Spinal cord (tissue), 10 donors: Measurements from ENCODE around the gene BECN2. TPM values are rescaled to one million over a fixed set of nuclear protein-coding genes. Genes with fewer than 3 reads are reported as not detected.

Experiments used
- DNase-seq, 6 donors: peaks; one replicate each; pipeline versions ENCODE4 v3.0.0 to v3.0.0-alpha.2; 2013 to 2015; ENCODE audit warnings: low spot score in 6 of 6, low read depth in 4 of 6
- H3K27ac ChIP-seq: one replicate; pipeline ENCODE4 v1.5.1; 2013; ENCODE audit warnings: low read depth, low read length, control low read depth
- H3K27me3 ChIP-seq: one replicate; pipeline ENCODE4 v1.6.1; 2013; ENCODE audit warnings: low read length; ENCODE audit not compliant: control insufficient read depth, insufficient read depth
- H3K36me3 ChIP-seq: one replicate; pipeline ENCODE4 v1.6.1; 2013; ENCODE audit warnings: low read length; ENCODE audit not compliant: control insufficient read depth, insufficient read depth
- H3K4me1 ChIP-seq: one replicate; pipeline ENCODE4 v1.6.1; 2013; ENCODE audit warnings: low read length; ENCODE audit not compliant: control insufficient read depth, insufficient read depth
- H3K4me3 ChIP-seq: one replicate; pipeline ENCODE4 v1.5.1; 2013; ENCODE audit warnings: low read depth, low read length, control low read depth
- H3K9me3 ChIP-seq: one replicate; pipeline ENCODE4 v1.6.1; 2013; ENCODE audit warnings: low read length; ENCODE audit not compliant: control insufficient read depth, insufficient read depth
- WGBS: methylation state at CpG from one replicate; pipeline ENCODE4 v1.1.5; 2013; ENCODE audit warnings: missing lambda C conversion rate; ENCODE audit not compliant: insufficient coverage; 5-methylcytosine and 5-hydroxymethylcytosine counted together
- polyA plus RNA-seq, 2 donors: library from polyadenylated mRNA; unstranded; fragments of 120-200 nt; gene quantifications; one replicate each; pipeline ENCODE4 v1.2.1, GENCODE V29; 2013; ENCODE audit not compliant: insufficient read length in 2 of 2
- total RNA-seq, 2 donors: library from RNA; depleted of rRNA in 1 of 2; stranded (reverse); fragments of 120-200 nt in 1 of 2; fragments of >200 nt in 1 of 2; gene quantifications; one replicate each; pipeline versions ENCODE4 v1.2.3 to v1.2.4, GENCODE V29; 2013 to 2014
- donor health status: healthy.

BECN2 gene
- total and polyA plus RNA-seq, 4 donors = not detected

GRCh38 chr1:241998412-241998921, 40.9 kb downstream of the BECN2 start:
- Histone ChIP-seq H3K27me3 (no peaks in the 10 kb centered on the region), H3K27ac (no peak overlapping the region), H3K4me3 (peak overlapping the region; percentile 28), H3K36me3 (no peaks in the 10 kb centered on the region), H3K9me3 (no peaks in the 10 kb centered on the region), H3K4me1 (peaks cover 9% of the 10 kb centered on the region)
- WGBS = 5% methylated on average over 12 of the region's 20 CpGs
- DNase-seq = peak in 4 of 6 donors; percentile 23 to 75 (median 52)

DNA sequence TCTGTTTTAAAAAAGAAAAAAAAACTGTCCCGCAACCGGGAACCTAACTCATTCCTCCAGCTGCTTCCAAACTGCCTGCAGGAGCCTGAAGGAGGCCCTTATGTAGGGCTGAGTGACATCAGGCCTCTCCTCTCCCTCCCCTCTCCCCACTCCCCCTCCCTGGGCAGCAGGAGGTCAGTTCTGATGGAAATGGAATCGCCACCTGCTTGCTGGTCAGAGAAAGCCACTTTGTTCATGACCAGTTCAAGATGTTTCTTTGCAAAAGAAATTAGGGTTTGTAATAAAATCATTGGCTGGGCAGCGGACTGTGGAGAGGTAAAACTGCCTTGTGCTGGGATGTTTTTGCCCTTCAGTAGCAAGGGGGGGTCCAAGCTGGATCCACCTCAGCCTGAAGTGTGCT, 41.5 kb downstream of the BECN2 start, which contains the start of gene MAP1LC3C:
TSS of gene MAP1LC3C (minus strand) at position 73 of the 400 bp plus-strand sequence. CDS start 90 bp downstream, outside the sequence.
- DNase-seq = peak in 2 of 6 donors; percentile 17 to 25
- 63% methylated on average over 1 of the region's 4 CpGs for WGBS
- Histone ChIP-seq H3K9me3 (no peaks in the 10 kb centered on the region), H3K4me3 (peak within 1 kb of the TSS; percentile 28), H3K27ac (no peak within 1 kb of the TSS), H3K27me3 (no peaks in the 10 kb centered on the region), H3K4me1 (peaks cover 9% of the 10 kb centered on the region), H3K36me3 (no peaks in the 10 kb centered on the region)

DNA sequence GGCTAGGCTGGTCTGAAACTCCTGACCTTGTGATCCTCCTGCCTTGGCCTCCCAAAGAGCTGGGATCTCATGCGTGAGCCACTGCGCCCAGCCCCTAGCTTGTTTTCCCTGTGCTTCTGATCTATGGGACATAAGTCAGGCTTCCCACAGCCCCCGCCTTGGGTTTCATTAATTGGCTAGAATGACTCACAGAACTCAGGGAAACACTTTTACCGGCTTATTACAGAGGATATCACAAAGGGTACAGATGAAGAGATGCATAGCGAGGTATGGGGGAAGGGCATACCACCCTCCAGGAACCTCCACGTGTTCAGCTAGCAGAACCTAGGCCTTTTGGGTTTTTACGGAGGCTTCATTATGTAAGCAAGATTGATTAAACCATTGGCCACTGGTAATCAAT, 42.9 kb downstream of the BECN2 start:
- H3K36me3 ChIP-seq = no peaks in the 10 kb centered on the region
- 94% methylated on average over 2 of the region's 7 CpGs for WGBS
- H3K4me1 ChIP-seq = peaks cover 9% of the 10 kb centered on the region
- H3K27me3 ChIP-seq = no peaks in the 10 kb centered on the region
- no peak overlapping the region for H3K4me3 ChIP-seq
- H3K27ac ChIP-seq = no peak overlapping the region
- no peaks in the 10 kb centered on the region for H3K9me3 ChIP-seq
- DNase-seq = no peak

DNA sequence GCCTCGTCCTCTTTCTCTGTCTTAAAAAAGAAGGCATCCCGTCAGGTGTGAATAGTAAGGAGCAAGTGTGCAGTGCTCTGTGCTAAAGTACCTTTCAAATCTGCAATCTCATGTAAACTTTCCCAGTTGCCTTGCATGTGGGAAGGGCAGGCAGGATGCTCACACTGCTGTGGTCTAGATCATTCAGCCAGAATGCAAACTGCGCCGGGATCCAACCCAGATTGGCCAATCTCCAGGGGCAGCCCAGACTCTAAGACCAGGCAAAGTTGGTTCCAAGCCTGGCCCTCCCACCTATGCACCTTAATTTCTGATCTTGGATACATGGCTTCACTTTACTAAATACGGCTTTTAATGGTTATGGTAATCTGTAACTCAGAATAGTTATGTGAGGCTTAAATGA, 44.5 kb downstream of the BECN2 start:
- Histone ChIP-seq H3K27ac (no peak overlapping the region), H3K9me3 (no peaks in the 10 kb centered on the region), H3K4me1 (peaks cover 9% of the 10 kb centered on the region), H3K36me3 (no peaks in the 10 kb centered on the region), H3K4me3 (no peak overlapping the region), H3K27me3 (no peaks in the 10 kb centered on the region)
- 82% methylated on average over 3 of the region's 5 CpGs for WGBS
- DNase-seq = no peak

GRCh38 chr1:242002510-242002909, 44.9 kb downstream of the BECN2 start:
- Histone ChIP-seq H3K36me3 (no peaks in the 10 kb centered on the region), H3K27me3 (no peaks in the 10 kb centered on the region), H3K9me3 (no peaks in the 10 kb centered on the region), H3K4me3 (no peak overlapping the region), H3K4me1 (peaks cover 9% of the 10 kb centered on the region), H3K27ac (no peak overlapping the region)
- 88% methylated on average over 3 of the region's 4 CpGs for WGBS
- no peak for DNase-seq

- Histone ChIP-seq H3K4me1 (no peaks in the 10 kb centered on the region), H3K4me3 (no peak overlapping the region), H3K27me3 (no peaks in the 10 kb centered on the region), H3K9me3 (no peaks in the 10 kb centered on the region), H3K36me3 (no peaks in the 10 kb centered on the region), H3K27ac (no peak overlapping the region)
- no peak for DNase-seq
- WGBS = 95% methylated on average over 4 of the region's 5 CpGs
These were observed 47.4 kb downstream of the BECN2 start for GRCh38 chr1:242004751-242005495.

DNA sequence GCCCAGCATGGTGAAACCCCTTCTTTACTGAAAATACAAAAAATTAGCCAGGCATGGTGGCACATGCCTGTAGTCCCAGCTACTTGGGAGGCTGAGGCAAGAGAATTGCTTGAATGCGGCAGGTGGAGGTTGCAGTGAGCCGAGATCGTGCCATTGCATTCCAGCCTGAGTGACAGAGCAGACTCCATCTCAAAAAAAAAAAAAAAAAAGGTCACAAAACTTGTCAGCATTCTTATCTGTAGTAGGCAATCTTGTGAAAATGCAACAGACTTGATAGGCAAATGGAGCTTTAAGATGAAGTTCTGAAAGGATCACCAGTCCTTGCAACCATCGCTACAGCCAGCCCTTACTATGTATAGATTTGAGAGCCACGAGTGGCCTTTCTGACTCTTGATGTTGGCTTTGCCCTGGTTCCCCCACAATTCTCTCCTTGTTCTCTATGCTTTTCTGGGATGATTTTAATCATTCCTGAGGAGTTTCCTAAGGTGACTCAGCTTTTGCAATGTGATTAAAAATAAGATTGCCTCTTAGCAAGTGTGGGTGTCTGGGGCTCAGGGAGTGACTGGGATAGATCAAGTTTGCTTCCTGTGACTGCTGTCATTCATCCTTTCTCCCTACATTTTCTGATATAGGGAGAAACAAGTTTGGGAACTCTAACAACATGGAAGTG, 48.4 kb downstream of the BECN2 start:
- Histone ChIP-seq H3K36me3 (no peaks in the 10 kb centered on the region), H3K27me3 (no peaks in the 10 kb centered on the region), H3K27ac (no peak overlapping the region), H3K4me3 (no peak overlapping the region), H3K9me3 (no peaks in the 10 kb centered on the region), H3K4me1 (no peaks in the 10 kb centered on the region)
- no CpG with 5 or more reads among the region's 5 CpGs for WGBS
- no peak for DNase-seq

- H3K27me3 ChIP-seq = no peaks in the 10 kb centered on the region
- no peaks in the 10 kb centered on the region for H3K9me3 ChIP-seq
- no CpG with 5 or more reads among the region's 3 CpGs for WGBS
- H3K4me1 ChIP-seq = no peaks in the 10 kb centered on the region
- H3K27ac ChIP-seq = no peak overlapping the region
- peak in 1 of 6 donors; percentile 8 for DNase-seq
- no peaks in the 10 kb centered on the region for H3K36me3 ChIP-seq
- H3K4me3 ChIP-seq = no peak overlapping the region
These were observed 49.4 kb downstream of the BECN2 start for GRCh38 chr1:242006976-242007375.
